GM18526 (cell line): ENCODE measurements around the gene MCM9.

Experiments used
- POLR2A ChIP-seq: IDR thresholded peaks from 3 replicates; pipeline ENCODE4 v1.6.1; 2011; ENCODE audit not compliant: insufficient read length; ENCODE audit errors: extremely low read depth

Gene MCM9

GRCh38 chr6:118780668-118781067 is 154.3 kb downstream of the MCM9 start:
- no peak for TF ChIP-seq POLR2A

- TF ChIP-seq POLR2A = no peak
Observed at GRCh38 chr6:118776607-118777549, 158.1 kb downstream of the MCM9 start.

GRCh38 chr6:118775381-118775780 is 159.6 kb downstream of the MCM9 start:
- TF ChIP-seq POLR2A = no peak

GRCh38 chr6:118774581-118774980 is 160.4 kb downstream of the MCM9 start:
- TF ChIP-seq POLR2A = no peak

- TF ChIP-seq POLR2A = no peak
Observed at GRCh38 chr6:118772886-118773285, 162.1 kb downstream of the MCM9 start.

GRCh38 chr6:118771253-118771652 is 163.7 kb downstream of the MCM9 start:
- TF ChIP-seq POLR2A = no peak

GRCh38 chr6:118770835-118771234 is 164.1 kb downstream of the MCM9 start:
- no peak for TF ChIP-seq POLR2A

GRCh38 chr6:118770112-118770788 is 164.7 kb downstream of the MCM9 start:
- no peak for TF ChIP-seq POLR2A

- no peak for TF ChIP-seq POLR2A
Observed at GRCh38 chr6:118768904-118769325, 166.0 kb downstream of the MCM9 start.

- no peak for TF ChIP-seq POLR2A
Observed at GRCh38 chr6:118768441-118768840, 166.5 kb downstream of the MCM9 start.

GRCh38 chr6:118764766-118765165 is 170.2 kb downstream of the MCM9 start:
- TF ChIP-seq POLR2A = no peak
